PC-9 (cell line): ENCODE results near the gene USP24.

ENCODE experiments used
- CTCF ChIP-seq: fragments of 200-600 bp; sonication (generic); conservative IDR thresholded peaks from 2 replicates; pipeline ENCODE4 v1.6.1; 2017; ENCODE audit warnings: mixed run types, antibody characterized with exemption, mild to moderate bottlenecking, moderate library complexity
- EZH2 ChIP-seq: fragments of 200-600 bp; sonication (generic); IDR thresholded peaks from 2 replicates; pipeline ENCODE4 v1.8.0; 2017; ENCODE audit warnings: antibody characterized with exemption, low read depth

- TF ChIP-seq CTCF = no peak
- TF ChIP-seq EZH2 = no peak
These were observed 37.9 kb upstream of the USP24 start for GRCh38 chr1:55252942-55253589.
